ENCODE data around the gene KDM4D.

The KDM4D gene

GRCh38 chr11:94934362-94934761 is 39.1 kb upstream of the KDM4D start:
- H3K4me1 ChIP-seq (ENCODE audit: control insufficient read depth, insufficient read depth, low read length): peaks cover 46% of the 10 kb centered on the region
- no peaks in the 10 kb centered on the region for H3K27me3 ChIP-seq (ENCODE audit: control insufficient read depth, insufficient read depth, low read length)
- no peaks in the 10 kb centered on the region for H3K36me3 ChIP-seq (ENCODE audit: insufficient read depth, low read length)
- peak overlapping the region; percentile 50 for H3K9ac ChIP-seq (ENCODE audit: low read depth, low read length)
- H3K4me2 ChIP-seq (ENCODE audit: low read length): no peak overlapping the region
- no peaks in the 10 kb centered on the region for H3K9me3 ChIP-seq (replicated peaks; ENCODE audit: low read length)
- H3K4me3 ChIP-seq (ENCODE audit: low read length): no peak overlapping the region

GRCh38 chr11:94934846-94935245 is 38.7 kb upstream of the KDM4D start:
- H3K9ac ChIP-seq (ENCODE audit: low read depth, low read length): no peak overlapping the region
- no peak overlapping the region for H3K4me2 ChIP-seq (ENCODE audit: low read length)
- H3K9me3 ChIP-seq (replicated peaks; ENCODE audit: low read length): no peaks in the 10 kb centered on the region

GRCh38 chr11:94938095-94939055 is 35.1 kb upstream of the KDM4D start:
- H3K27me3 ChIP-seq (ENCODE audit: control insufficient read depth, insufficient read depth, low read length): no peaks in the 10 kb centered on the region
- no peaks in the 10 kb centered on the region for H3K9me3 ChIP-seq (replicated peaks; ENCODE audit: low read length)
- H3K4me3 ChIP-seq (ENCODE audit: low read length): peak overlapping the region; percentile 50
- peak overlapping the region; percentile 62 for H3K4me2 ChIP-seq (ENCODE audit: low read length)
- no peaks in the 10 kb centered on the region for H3K36me3 ChIP-seq (ENCODE audit: insufficient read depth, low read length)
- peak overlapping the region; percentile 29 for H3K9ac ChIP-seq (ENCODE audit: low read depth, low read length)
- H3K4me1 ChIP-seq (ENCODE audit: control insufficient read depth, insufficient read depth, low read length): peaks cover 38% of the 10 kb centered on the region

More at GRCh38 chr11:94934846-94935245, 38.7 kb upstream of the KDM4D start:
- Histone ChIP-seq H3K27me3 (ENCODE audit: control insufficient read depth, insufficient read depth, low read length) (no peaks in the 10 kb centered on the region), H3K4me1 (ENCODE audit: control insufficient read depth, insufficient read depth, low read length) (peaks cover 46% of the 10 kb centered on the region), H3K4me3 (ENCODE audit: low read length) (no peak overlapping the region), H3K36me3 (ENCODE audit: insufficient read depth, low read length) (no peaks in the 10 kb centered on the region)

GRCh38 chr11:94939346-94939745 is 34.2 kb upstream of the KDM4D start:
- no peaks in the 10 kb centered on the region for H3K36me3 ChIP-seq (ENCODE audit: insufficient read depth, low read length)
- no peak overlapping the region for H3K4me2 ChIP-seq (ENCODE audit: low read length)
- H3K9ac ChIP-seq (ENCODE audit: low read depth, low read length): no peak overlapping the region
- no peaks in the 10 kb centered on the region for H3K27me3 ChIP-seq (ENCODE audit: control insufficient read depth, insufficient read depth, low read length)
- H3K9me3 ChIP-seq (replicated peaks; ENCODE audit: low read length): no peaks in the 10 kb centered on the region
- peaks cover 28% of the 10 kb centered on the region for H3K4me1 ChIP-seq (ENCODE audit: control insufficient read depth, insufficient read depth, low read length)
- no peak overlapping the region for H3K4me3 ChIP-seq (ENCODE audit: low read length)

DNA sequence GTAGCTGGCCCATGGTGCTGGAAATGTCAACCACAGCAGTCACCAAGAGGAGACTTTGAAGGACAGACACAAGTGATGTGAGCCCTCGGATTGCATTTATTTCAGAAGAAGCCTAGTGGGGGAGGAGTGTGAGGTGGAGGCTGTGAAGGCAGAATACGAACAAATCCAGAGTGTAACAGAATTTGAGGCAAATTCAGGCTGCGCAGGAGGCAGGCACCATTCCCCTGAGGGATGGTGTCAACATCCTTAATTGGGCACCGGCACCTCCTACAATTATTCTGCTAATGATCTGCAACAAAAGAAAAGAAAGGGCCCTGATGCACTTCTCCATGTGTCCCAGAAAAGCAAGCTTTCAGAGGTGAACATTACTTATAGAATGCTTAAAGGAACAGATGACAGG is 32.4 kb upstream of the KDM4D start:
- no peaks in the 10 kb centered on the region for H3K36me3 ChIP-seq (ENCODE audit: insufficient read depth, low read length)

DNA sequence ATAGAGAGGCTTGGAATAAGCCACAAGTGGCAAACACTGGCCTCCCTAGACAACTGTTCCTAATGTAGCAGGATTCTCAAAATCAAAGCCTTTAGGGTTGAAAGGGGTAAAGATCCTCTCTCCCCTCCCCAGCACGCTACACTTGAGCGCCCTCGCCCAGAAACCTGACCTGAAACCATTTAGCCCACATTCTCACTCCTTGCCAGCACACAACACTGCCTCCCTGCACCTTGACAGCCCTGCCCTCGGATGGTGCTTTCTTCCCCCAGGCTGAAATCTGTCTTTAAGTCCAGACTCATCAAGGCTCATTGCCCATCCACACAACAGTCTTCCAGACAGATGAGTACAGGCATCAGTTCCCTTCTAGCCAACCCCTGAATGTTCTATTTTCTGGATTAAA is 26.7 kb upstream of the KDM4D start:
- Histone ChIP-seq H3K4me1 (ENCODE audit: control insufficient read depth, insufficient read depth, low read length) (no peaks in the 10 kb centered on the region), H3K9me3 (replicated peaks; ENCODE audit: low read length) (no peaks in the 10 kb centered on the region), H3K36me3 (ENCODE audit: insufficient read depth, low read length) (no peaks in the 10 kb centered on the region), H3K4me3 (ENCODE audit: low read length) (no peak overlapping the region), H3K4me2 (ENCODE audit: low read length) (no peak overlapping the region), H3K9ac (ENCODE audit: low read depth, low read length) (no peak overlapping the region), H3K27me3 (ENCODE audit: control insufficient read depth, insufficient read depth, low read length) (no peaks in the 10 kb centered on the region)

More for the DNA sequence above, 32.4 kb upstream of the KDM4D start:
- Histone ChIP-seq H3K4me2 (ENCODE audit: low read length) (no peak overlapping the region), H3K4me1 (ENCODE audit: control insufficient read depth, insufficient read depth, low read length) (peaks cover 16% of the 10 kb centered on the region), H3K9me3 (replicated peaks; ENCODE audit: low read length) (no peaks in the 10 kb centered on the region), H3K4me3 (ENCODE audit: low read length) (no peak overlapping the region), H3K9ac (ENCODE audit: low read depth, low read length) (no peak overlapping the region), H3K27me3 (ENCODE audit: control insufficient read depth, insufficient read depth, low read length) (no peaks in the 10 kb centered on the region)

DNA sequence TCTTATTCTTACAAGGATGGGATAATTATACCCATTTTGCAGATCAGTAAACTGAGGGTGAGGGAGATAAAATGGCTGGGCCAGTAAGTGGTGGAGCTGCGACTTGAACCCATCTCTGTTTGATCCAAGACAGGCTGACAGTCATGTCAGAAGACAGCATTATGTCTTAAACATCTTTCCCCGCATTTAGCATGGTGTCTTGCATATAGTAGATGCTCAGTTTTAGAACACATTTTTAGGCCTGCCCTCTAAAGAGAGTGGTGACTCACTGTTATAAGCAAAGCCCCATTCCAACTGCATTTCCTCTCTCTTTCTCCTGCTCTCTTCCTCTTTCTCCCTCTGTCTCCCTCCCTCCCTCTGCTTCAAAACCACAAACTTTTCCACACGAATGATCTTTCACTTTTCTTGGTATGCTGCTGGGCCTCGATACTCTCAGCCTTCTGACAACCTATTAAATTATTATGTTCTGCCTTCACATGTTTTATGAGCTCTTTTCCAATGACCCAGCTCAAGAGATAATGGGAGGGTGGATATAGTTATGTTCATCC is 25.4 kb upstream of the KDM4D start:
- Histone ChIP-seq H3K36me3 (ENCODE audit: insufficient read depth, low read length) (no peaks in the 10 kb centered on the region), H3K4me3 (ENCODE audit: low read length) (no peak overlapping the region), H3K9ac (ENCODE audit: low read depth, low read length) (no peak overlapping the region), H3K27me3 (ENCODE audit: control insufficient read depth, insufficient read depth, low read length) (no peaks in the 10 kb centered on the region), H3K4me1 (ENCODE audit: control insufficient read depth, insufficient read depth, low read length) (no peaks in the 10 kb centered on the region), H3K4me2 (ENCODE audit: low read length) (no peak overlapping the region), H3K9me3 (replicated peaks; ENCODE audit: low read length) (no peaks in the 10 kb centered on the region)

DNA sequence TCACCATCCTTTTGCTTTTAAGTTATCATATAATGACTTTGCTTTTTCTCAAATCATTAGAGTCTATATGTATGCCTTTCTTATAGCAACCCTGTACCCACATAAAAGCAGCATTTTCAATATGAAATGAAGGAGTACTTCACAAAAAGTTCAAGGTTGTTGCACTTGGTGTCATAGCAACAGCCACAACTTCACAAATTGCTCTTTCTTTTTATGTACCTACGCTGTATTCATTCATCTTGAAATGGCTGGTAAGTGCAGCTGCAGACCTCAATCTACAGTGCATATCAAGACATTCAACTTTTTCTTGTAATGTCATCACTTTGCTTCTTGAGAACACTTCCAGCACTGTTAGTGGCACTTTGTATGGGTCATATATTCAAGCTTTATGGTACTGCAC is 18.8 kb upstream of the KDM4D start:
- no peak overlapping the region for H3K4me3 ChIP-seq (ENCODE audit: low read length)
- H3K36me3 ChIP-seq (ENCODE audit: insufficient read depth, low read length): peaks cover under 1% of the 10 kb centered on the region
- no peaks in the 10 kb centered on the region for H3K4me1 ChIP-seq (ENCODE audit: control insufficient read depth, insufficient read depth, low read length)

GRCh38 chr11:94956963-94957362 is 16.5 kb upstream of the KDM4D start:
- no peaks in the 10 kb centered on the region for H3K27me3 ChIP-seq (ENCODE audit: control insufficient read depth, insufficient read depth, low read length)
- no peak overlapping the region for H3K4me2 ChIP-seq (ENCODE audit: low read length)
- no peak overlapping the region for H3K9ac ChIP-seq (ENCODE audit: low read depth, low read length)
- no peaks in the 10 kb centered on the region for H3K4me1 ChIP-seq (ENCODE audit: control insufficient read depth, insufficient read depth, low read length)
- H3K36me3 ChIP-seq (ENCODE audit: insufficient read depth, low read length): peaks cover 15% of the 10 kb centered on the region
- no peak overlapping the region for H3K4me3 ChIP-seq (ENCODE audit: low read length)
- no peaks in the 10 kb centered on the region for H3K9me3 ChIP-seq (replicated peaks; ENCODE audit: low read length)

More for the DNA sequence above, 18.8 kb upstream of the KDM4D start:
- Histone ChIP-seq H3K9ac (ENCODE audit: low read depth, low read length) (no peak overlapping the region), H3K4me2 (ENCODE audit: low read length) (no peak overlapping the region), H3K9me3 (replicated peaks; ENCODE audit: low read length) (no peaks in the 10 kb centered on the region), H3K27me3 (ENCODE audit: control insufficient read depth, insufficient read depth, low read length) (no peaks in the 10 kb centered on the region)

GRCh38 chr11:94958121-94958696 is 15.3 kb upstream of the KDM4D start:
- Histone ChIP-seq H3K9ac (ENCODE audit: low read depth, low read length) (peak overlapping the region; percentile 3), H3K4me3 (ENCODE audit: low read length) (no peak overlapping the region), H3K9me3 (replicated peaks; ENCODE audit: low read length) (no peaks in the 10 kb centered on the region), H3K4me1 (ENCODE audit: control insufficient read depth, insufficient read depth, low read length) (no peaks in the 10 kb centered on the region), H3K4me2 (ENCODE audit: low read length) (no peak overlapping the region), H3K27me3 (ENCODE audit: control insufficient read depth, insufficient read depth, low read length) (no peaks in the 10 kb centered on the region), H3K36me3 (ENCODE audit: insufficient read depth, low read length) (peaks cover 24% of the 10 kb centered on the region)

DNA sequence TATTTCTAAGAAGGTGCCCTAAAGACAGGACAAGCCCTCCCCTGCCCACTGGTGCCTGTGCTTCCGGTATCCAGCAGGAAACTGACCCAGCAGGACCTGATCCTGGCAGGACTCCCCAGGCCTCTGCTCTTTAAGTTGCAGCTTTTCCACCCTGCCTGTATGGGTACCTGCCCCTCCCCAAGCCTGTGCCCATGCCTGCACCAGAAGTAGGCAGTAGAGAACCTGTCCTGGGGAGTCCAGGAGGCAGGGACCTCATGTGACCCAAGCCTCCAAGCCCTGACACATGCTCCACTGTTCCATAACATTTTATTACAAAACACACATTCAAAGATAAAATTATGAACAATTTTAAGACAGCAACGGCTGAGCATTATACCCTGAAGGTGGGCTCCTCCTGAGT is 14.3 kb upstream of the KDM4D start:
- H3K9ac ChIP-seq (ENCODE audit: low read depth, low read length): no peak overlapping the region
- H3K27me3 ChIP-seq (ENCODE audit: control insufficient read depth, insufficient read depth, low read length): no peaks in the 10 kb centered on the region
- peaks cover 34% of the 10 kb centered on the region for H3K36me3 ChIP-seq (ENCODE audit: insufficient read depth, low read length)

More for the DNA sequence above, 14.3 kb upstream of the KDM4D start:
- Histone ChIP-seq H3K9me3 (replicated peaks; ENCODE audit: low read length) (no peaks in the 10 kb centered on the region), H3K4me2 (ENCODE audit: low read length) (no peak overlapping the region), H3K4me3 (ENCODE audit: low read length) (no peak overlapping the region), H3K4me1 (ENCODE audit: control insufficient read depth, insufficient read depth, low read length) (no peaks in the 10 kb centered on the region)

Measured in skeletal muscle satellite cell (primary cell).